ENCODE measurements around the gene RADIL.

Gene RADIL

DNA sequence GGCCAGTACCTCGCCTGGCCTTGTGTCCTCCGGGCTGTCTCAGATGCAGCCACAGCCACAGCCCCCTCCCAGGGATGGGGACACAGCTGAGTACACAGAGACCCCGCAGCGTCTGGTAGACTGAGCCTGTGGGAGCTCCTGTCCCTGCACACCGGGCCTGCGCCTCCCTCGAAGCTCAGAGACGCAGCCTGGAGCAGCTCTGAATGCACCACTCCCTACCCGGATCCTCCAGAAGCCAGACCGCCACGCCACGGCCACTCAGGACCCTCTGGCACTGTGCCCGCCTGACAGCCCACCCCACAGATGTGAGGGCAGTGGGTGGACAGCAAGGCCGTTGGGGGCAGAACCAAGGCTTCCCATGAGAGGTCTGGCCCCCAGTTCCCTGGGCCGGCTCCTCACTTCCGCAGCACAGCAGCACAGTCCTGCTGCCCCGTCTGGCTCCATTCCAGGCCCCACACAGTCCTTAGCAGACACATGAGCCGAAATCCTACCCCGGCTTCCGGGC, 62.5 kb downstream of the RADIL start:
- no peak for DNase-seq (ENCODE audit: low read depth)
- no peak overlapping the region for H3K4me3 ChIP-seq (replicated peaks; ENCODE audit: low read depth, low read length)
- TF ChIP-seq, protein P1, sequence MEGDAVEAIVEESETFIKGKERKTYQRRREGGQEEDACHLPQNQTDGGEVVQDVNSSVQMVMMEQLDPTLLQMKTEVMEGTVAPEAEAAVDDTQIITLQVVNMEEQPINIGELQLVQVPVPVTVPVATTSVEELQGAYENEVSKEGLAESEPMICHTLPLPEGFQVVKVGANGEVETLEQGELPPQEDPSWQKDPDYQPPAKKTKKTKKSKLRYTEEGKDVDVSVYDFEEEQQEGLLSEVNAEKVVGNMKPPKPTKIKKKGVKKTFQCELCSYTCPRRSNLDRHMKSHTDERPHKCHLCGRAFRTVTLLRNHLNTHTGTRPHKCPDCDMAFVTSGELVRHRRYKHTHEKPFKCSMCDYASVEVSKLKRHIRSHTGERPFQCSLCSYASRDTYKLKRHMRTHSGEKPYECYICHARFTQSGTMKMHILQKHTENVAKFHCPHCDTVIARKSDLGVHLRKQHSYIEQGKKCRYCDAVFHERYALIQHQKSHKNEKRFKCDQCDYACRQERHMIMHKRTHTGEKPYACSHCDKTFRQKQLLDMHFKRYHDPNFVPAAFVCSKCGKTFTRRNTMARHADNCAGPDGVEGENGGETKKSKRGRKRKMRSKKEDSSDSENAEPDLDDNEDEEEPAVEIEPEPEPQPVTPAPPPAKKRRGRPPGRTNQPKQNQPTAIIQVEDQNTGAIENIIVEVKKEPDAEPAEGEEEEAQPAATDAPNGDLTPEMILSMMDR (IDR thresholded peaks at IDR 0.05; ENCODE audit: low read length, missing control alignments) = no peak

DNA sequence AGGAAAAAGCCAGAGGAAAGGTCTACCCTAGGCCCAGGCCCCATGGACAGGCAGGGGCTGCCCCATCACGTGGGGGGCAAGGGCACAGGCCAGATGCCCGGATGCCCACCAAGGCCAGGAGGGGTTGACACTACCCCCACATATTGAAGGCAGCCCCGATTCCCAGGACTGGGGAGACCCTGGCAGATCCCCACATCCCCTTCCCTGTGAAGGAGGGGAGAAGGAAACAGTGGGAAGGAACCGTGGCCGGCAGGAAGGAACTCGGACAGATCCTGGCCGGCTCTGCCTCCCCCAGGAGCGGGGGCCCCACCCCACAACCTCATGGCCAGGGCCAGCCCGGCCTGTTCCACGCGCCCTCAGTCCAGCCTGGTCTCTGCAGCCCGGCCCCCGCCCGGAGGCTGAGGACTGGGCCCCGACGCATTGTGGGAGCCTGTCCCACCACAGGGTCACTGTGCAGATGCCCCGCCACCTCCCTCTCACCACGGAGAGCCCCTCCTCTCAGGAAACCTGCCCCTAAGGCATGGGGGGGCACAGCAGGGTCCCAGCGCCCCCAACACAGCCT, 63.0 kb downstream of the RADIL start:
- no peak overlapping the region for H3K4me3 ChIP-seq (replicated peaks; ENCODE audit: low read depth, low read length)
- no peak for DNase-seq (ENCODE audit: low read depth)
- TF ChIP-seq, protein P1 (IDR thresholded peaks at IDR 0.05; ENCODE audit: low read length, missing control alignments) = no peak

DNA sequence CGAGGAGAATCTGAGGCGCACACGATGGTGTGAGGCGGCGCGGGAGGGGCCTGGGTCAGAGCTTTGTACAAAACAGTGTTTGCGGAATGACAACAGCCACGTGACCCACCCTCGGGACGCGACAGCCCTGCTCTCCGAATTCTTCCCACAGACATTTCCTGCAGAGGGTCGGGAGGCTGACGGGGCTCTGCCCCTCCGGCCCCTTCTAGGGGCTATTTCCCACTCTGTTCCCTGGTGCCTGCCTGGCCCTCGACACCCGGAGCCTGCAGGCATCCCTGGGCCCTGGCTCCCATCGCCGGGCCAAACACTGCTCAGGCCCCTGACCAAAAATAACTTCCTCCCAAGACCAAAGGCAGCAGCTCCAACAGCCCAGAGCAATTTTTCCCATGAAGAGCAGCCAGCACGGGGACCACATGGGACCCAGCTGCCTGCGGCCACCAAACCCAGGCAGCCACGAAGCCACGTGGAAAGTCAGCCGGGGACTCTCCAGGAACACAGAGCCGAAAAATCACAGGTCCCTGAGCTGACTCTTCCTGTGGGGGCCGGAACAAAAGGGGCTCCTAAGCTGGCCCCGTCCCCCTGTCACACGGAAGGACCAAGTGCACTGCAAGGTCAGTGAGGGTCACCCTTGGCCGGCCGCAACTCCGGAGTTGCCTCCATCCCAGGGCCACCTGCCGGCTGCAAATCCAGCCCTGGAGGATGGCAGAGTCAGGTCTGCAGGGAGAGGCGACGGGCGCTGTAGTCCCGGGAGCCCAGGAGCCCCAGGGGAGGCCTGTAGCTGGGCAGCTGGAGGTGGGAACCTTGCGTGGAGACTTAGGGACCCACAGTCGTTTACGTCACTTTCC, 63.7 kb downstream of the RADIL start:
- TF ChIP-seq, protein P1 (IDR thresholded peaks at IDR 0.05; ENCODE audit: low read length, missing control alignments) = no peak
- DNase-seq (ENCODE audit: low read depth) = no peak
- no peak overlapping the region for H3K4me3 ChIP-seq (replicated peaks; ENCODE audit: low read depth, low read length)

DNA sequence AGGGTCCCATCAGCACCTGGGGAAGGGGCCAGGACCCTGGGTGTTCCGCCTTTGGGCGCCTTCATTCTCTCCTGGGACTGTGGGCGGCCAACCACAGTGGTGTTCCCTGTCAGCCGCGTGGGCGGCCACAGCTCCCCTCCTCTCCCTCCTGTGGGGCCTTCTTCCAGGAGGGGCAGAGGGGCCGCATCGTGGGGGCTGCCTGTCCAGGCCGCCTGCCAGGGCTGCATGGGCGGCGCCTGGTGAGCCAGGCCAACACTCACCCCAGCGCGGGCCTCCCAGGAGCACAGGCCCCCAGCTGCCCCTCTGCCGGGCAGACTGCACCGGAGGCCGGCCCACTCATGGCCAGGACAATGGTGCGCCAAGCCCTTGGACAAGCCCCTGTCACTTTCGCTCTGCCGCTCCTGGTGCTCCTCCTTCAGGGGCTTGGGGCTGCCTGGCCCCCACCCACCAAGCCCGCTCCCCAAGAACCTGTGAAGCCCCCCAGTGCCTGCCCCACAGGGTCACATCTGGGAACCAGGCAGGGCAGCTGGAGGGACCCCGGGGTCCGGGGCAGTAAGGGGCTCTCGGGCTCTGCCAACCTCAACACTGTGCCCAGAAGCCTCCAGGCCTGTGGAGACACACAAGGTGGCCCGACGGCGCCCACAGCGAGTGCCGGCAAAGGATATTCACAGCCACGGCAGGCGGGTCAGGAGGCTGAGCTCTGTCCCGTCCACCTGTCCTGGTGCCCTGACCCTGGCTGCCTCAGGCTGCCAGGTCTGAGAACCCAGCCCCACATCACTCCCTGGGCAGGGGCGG, 65.3 kb downstream of the RADIL start:
- no peak overlapping the region for H3K4me3 ChIP-seq (replicated peaks; ENCODE audit: low read depth, low read length)
- TF ChIP-seq, protein P1 (IDR thresholded peaks at IDR 0.05; ENCODE audit: low read length, missing control alignments) = no peak
- DNase-seq (ENCODE audit: low read depth) = no peak

DNA sequence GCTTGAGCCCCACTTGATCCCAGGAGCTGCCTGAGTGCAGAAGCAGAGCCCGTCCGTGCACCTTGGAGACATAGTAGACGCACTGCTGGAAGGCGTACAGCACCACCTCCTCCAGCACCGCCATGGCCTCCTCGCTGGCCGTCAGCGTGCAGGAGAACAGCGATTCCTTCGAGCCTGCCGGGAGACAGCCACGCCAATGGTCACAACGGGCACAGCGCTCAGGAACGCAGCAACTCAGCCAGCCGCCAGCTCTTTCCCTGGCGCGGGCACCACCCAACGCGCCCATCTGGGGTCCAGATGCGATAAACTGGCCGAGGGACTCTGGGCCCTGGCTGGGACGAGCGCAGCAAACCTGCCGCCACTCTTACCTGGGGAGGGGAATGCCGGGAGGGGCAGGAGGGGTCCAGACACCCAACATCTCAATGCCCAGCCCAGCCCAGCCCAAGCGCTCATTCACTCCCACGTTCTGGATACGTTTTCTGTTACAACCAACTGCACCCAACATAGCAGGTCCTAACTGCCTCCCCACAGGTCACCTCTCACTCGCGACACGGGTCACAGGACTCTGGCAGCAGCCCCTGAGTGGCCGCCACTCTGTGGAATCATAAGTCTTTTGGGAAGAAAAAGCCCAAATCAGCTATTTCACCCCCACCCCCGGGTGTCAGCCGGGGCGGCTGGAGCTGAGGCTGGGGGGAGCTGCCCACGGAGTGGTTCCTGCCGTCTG, 66.2 kb downstream of the RADIL start:
- TF ChIP-seq, protein P1 (IDR thresholded peaks at IDR 0.05; ENCODE audit: low read length, missing control alignments) = no peak
- DNase-seq (ENCODE audit: low read depth) = no peak
- H3K4me3 ChIP-seq (replicated peaks; ENCODE audit: low read depth, low read length) = no peak overlapping the region

DNA sequence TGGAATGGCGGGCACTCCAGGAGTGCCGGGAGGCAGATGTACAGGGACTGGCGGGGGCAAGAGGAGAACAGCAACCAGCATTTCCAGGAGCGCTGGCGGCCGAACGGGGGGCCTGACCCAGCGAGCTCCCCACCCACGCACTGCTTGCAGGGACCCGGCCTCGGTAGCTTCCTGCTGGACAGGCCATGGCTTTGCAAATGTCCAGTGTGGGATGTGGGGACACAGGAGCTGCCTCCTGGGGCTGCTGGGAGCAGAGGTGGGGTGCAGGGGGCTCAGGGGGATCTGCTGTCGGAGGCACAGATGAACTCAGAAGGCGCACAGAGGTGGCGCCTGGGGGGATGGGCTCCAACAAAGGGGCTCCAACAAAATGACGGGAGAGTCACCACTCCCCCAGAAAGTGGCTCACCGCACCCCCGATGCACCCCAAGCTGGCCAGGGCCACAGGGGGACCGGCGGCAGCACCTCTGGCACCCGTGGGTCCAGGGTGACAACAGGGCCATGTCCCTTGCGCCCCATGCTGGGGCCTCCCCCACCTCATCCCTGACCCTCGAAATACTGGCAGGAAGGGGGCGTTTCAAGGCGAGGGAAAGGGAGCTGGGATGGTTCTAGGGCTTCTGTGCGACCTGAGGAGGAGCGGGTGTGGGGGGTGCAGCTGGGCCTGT, 67.0 kb downstream of the RADIL start:
- no peak overlapping the region for H3K4me3 ChIP-seq (replicated peaks; ENCODE audit: low read depth, low read length)
- no peak for DNase-seq (ENCODE audit: low read depth)
- TF ChIP-seq, protein P1 (IDR thresholded peaks at IDR 0.05; ENCODE audit: low read length, missing control alignments) = no peak
